Esophagus mucosa (tissue), 1 donor: ENCODE measurements around the gene CMSS1. TPM values are rescaled to one million over a fixed set of nuclear protein-coding genes. Genes with fewer than 3 reads are reported as not detected.
"Not testable (repeated sequence)": the region's sequence is repeated elsewhere in the genome, so short reads cannot be mapped to it uniquely, and the experiment has no call there.

Experiments used
- ATAC-seq: fragments of 200-7000 bp; cut with Tn5 transposase; one replicate; pipeline ENCODE4 v1.9.1; 2020
- total RNA-seq: library from RNA; stranded (reverse); gene quantifications from one replicate; pipeline ENCODE4 v1.2.4, GENCODE V29; 2023
- donor health status: DM: yes; HTN: yes; CAD: no.

Gene CMSS1
- total RNA-seq, 1 donor from 2014 or later = 24.5 TPM

GRCh38 chr3:100029689-100030088, 212.0 kb downstream of the CMSS1 start:
- no peak for ATAC-seq

- peak; percentile 96 for ATAC-seq
Measured at GRCh38 chr3:100030346-100030745, 212.7 kb downstream of the CMSS1 start.

- ATAC-seq = no peak
Measured at GRCh38 chr3:100030914-100031425, 213.3 kb downstream of the CMSS1 start.

GRCh38 chr3:100032243-100032642, 214.6 kb downstream of the CMSS1 start:
- ATAC-seq = no peak

- peak; percentile 67 for ATAC-seq
Measured at GRCh38 chr3:100033184-100033583, 215.5 kb downstream of the CMSS1 start.

- ATAC-seq = no peak
Measured at GRCh38 chr3:100033903-100034471, 216.3 kb downstream of the CMSS1 start.

GRCh38 chr3:100039075-100039474, 221.4 kb downstream of the CMSS1 start:
- no peak for ATAC-seq

- peak; percentile 54 for ATAC-seq
Measured at GRCh38 chr3:100040451-100041225, 223.0 kb downstream of the CMSS1 start.

- no peak for ATAC-seq
Measured at GRCh38 chr3:100041328-100041749, 223.7 kb downstream of the CMSS1 start.

GRCh38 chr3:100042166-100042981, 224.7 kb downstream of the CMSS1 start:
- no peak for ATAC-seq

GRCh38 chr3:100043271-100043670, 225.6 kb downstream of the CMSS1 start:
- ATAC-seq = no peak

GRCh38 chr3:100044369-100044768, 226.7 kb downstream of the CMSS1 start:
- ATAC-seq = peak; percentile 35

GRCh38 chr3:100045696-100046095, 228.0 kb downstream of the CMSS1 start:
- ATAC-seq = no peak

GRCh38 chr3:100046986-100047385, 229.3 kb downstream of the CMSS1 start:
- no peak for ATAC-seq

- ATAC-seq = peak; percentile 81
Measured at GRCh38 chr3:100047455-100048141, 229.9 kb downstream of the CMSS1 start.

- peak; percentile 12 for ATAC-seq
Measured at GRCh38 chr3:100048248-100048647, 230.6 kb downstream of the CMSS1 start.

- not testable (repeated sequence) for ATAC-seq
Measured at GRCh38 chr3:100051513-100051912, 233.9 kb downstream of the CMSS1 start.

- peak; percentile 69 for ATAC-seq
Measured at GRCh38 chr3:100053951-100054620, 236.4 kb downstream of the CMSS1 start.

GRCh38 chr3:100057716-100058575, 240.3 kb downstream of the CMSS1 start:
- ATAC-seq = peak; percentile 60

GRCh38 chr3:100059472-100059871, 241.8 kb downstream of the CMSS1 start:
- no peak for ATAC-seq
